Keratinocyte (primary cell): ENCODE measurements around the gene TNP1. TPM values are rescaled to one million over a fixed set of nuclear protein-coding genes. Genes with fewer than 3 reads are reported as not detected.

Experiments used
- DNase-seq: peaks from one replicate; pipeline ENCODE4 v3.0.0-alpha.2; 2011; ENCODE audit warnings: low read depth, missing footprints, low spot score
- FAIRE-seq: peaks from 2 replicates; lab custom pipeline; 2011; peaks lifted over from hg19 to GRCh38; lab: Jason Lieb, UNC
- H2AFZ ChIP-seq: 2 replicates; pipeline ENCODE4 v1.6.0; 2012; ENCODE audit warnings: low read length, control low read depth, inconsistent platforms; ENCODE audit not compliant: control insufficient read depth
- H3K27ac ChIP-seq: 2 replicates; pipeline ENCODE4 v1.5.1; 2011; ENCODE audit warnings: low read length; ENCODE audit not compliant: control insufficient read depth, insufficient read depth
- H3K27me3 ChIP-seq: 3 replicates; pipeline ENCODE4 v1.6.0; 2011; ENCODE audit warnings: low read length; ENCODE audit not compliant: control insufficient read depth, insufficient read depth; ENCODE audit errors: extremely low read depth
- H3K36me3 ChIP-seq, 2 experiments: 2 replicates in 1 of 2; 3 replicates in 1 of 2; pipeline ENCODE4 v1.5.1; 2011; ENCODE audit warnings: low read length in 2 of 2, mild to moderate bottlenecking in 1 of 2; ENCODE audit not compliant: control insufficient read depth in 2 of 2, insufficient read depth in 2 of 2; ENCODE audit errors: extremely low read depth in 1 of 2
- H3K4me1 ChIP-seq: 3 replicates; pipeline ENCODE4 v1.5.1; 2011; ENCODE audit warnings: low read length; ENCODE audit not compliant: control insufficient read depth, insufficient read depth; ENCODE audit errors: extremely low read depth
- H3K4me2 ChIP-seq: 3 replicates; pipeline ENCODE4 v1.6.0; 2011; ENCODE audit warnings: low read depth, low read length; ENCODE audit not compliant: control insufficient read depth, insufficient read depth; ENCODE audit errors: extremely low read depth
- H3K4me3 ChIP-seq, 3 experiments: fragments of 200-600 bp in 1 of 3; sonication (generic) in 1 of 3; 2 replicates in 2 of 3; 3 replicates in 1 of 3; pipeline ENCODE4 v1.5.1; 2011 to 2016; ENCODE audit warnings: low read length in 3 of 3, mild to moderate bottlenecking in 3 of 3, control low read depth in 2 of 3, inconsistent platforms in 1 of 3, low read depth in 1 of 3, mixed read lengths in 1 of 3, mixed run types in 1 of 3, moderate library complexity in 1 of 3; ENCODE audit not compliant: control insufficient read depth in 2 of 3, insufficient read depth in 2 of 3; ENCODE audit errors: extremely low read depth in 1 of 3
- H3K79me2 ChIP-seq: 2 replicates; pipeline ENCODE4 v1.6.0; 2012; ENCODE audit warnings: low read length; ENCODE audit not compliant: control insufficient read depth, insufficient read depth
- H3K9ac ChIP-seq: 3 replicates; pipeline ENCODE4 v1.6.0; 2011; ENCODE audit warnings: low read length; ENCODE audit not compliant: control insufficient read depth, insufficient read depth; ENCODE audit errors: extremely low read depth
- H3K9me1 ChIP-seq: 3 replicates; pipeline ENCODE4 v1.6.0; 2011; ENCODE audit warnings: low read length; ENCODE audit not compliant: control insufficient read depth, insufficient read depth; ENCODE audit errors: extremely low read depth
- H3K9me3 ChIP-seq: 2 replicates; pipeline ENCODE4 v1.5.1; 2012; ENCODE audit warnings: low read depth, low read length; ENCODE audit not compliant: control insufficient read depth
- H4K20me1 ChIP-seq: 3 replicates; pipeline ENCODE4 v1.6.0; 2011; ENCODE audit warnings: low read length; ENCODE audit not compliant: control insufficient read depth, insufficient read depth; ENCODE audit errors: extremely low read depth
- CTCF ChIP-seq, 3 experiments: IDR thresholded peaks in 1 of 3; conservative IDR thresholded peaks in 1 of 3; optimal IDR thresholded peaks in 1 of 3; 2 replicates in 2 of 3; 3 replicates in 1 of 3; pipeline versions ENCODE3 to v1.5.1; 2011; ENCODE audit warnings: low read length in 3 of 3, mild to moderate bottlenecking in 3 of 3, moderate library complexity in 2 of 3, control low read depth in 1 of 3, inconsistent platforms in 1 of 3; ENCODE audit not compliant: insufficient read depth in 2 of 3; ENCODE audit errors: extremely low read depth in 1 of 3
- EZH2 ChIP-seq: IDR thresholded peaks from one replicate; pipeline ENCODE4 v1.6.1; 2012; ENCODE audit warnings: inconsistent platforms, mild to moderate bottlenecking, low read length, moderate library complexity
- dilution Hi-C: fragments of 300-500 bp; cut with MboI; formaldehyde crosslinking; loops from one replicate; pipeline ENCODE4 v1.7.0; 2020; ENCODE audit warnings: low sequenced_read_pairs; ENCODE audit not compliant: extremely low pct_ligation_motif_present
- polyA plus RNA-seq, 5 experiments: library from polyadenylated mRNA; depleted of rRNA in 3 of 5; stranded (reverse) in 3 of 5; stranded (forward) in 1 of 5; unstranded in 1 of 5; fragments of >200 nt; gene quantifications; 1 replicate in 1 of 5; 2 replicates in 3 of 5; 3 replicates in 1 of 5; pipeline versions ENCODE4 v1.2.1 to v1.2.3, GENCODE V29; 2011 to 2012; ENCODE audit warnings: missing spikeins in 2 of 5, low read depth in 1 of 5, low replicate concordance in 1 of 5

The TNP1 gene
- polyA plus RNA-seq, 1 donor (not counting 4 experiments of a cell fraction or from before 2014, with no cell fraction given): not detected

DNA sequence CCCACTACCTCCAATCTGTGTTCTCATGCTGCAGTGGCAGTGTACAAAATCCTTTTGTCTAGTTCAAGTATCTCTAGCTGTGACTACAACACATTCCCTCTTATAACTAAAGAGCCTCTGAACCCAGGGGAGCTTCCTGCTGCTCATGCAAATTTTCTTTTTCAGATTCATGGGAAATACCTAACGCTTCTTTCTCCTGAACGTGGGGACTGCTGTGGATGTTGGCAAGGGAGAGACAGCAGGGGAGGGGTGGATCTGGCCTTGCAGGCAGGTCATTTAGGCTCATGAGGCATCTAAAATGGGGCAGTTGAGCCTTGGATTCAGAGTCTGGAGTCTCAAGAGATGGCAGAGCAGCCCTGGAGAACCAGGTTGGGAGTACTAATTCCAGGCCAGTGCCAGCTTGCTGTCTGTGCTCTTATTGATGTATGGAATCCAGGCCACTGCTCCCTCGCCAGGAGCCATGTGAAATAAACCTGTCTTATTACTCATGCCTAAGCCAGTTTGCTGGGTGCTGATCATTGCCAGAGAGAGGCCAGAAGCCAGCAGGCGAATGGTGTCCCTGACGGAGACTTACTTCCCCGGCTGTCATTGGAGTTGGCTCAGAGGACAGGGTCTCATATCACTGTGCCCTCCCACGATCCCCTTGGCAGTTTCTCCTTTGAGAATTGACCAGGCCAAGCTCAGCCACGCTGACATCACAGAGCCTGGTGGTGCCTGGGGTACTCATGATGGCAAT lies 29.2 kb upstream of the TNP1 start:
- no peak overlapping the region for H3K4me3 ChIP-seq
- no peak overlapping the region for H3K4me2 ChIP-seq
- dilution Hi-C loops: no loop called here
- H3K27ac ChIP-seq: no peak overlapping the region
- no peaks in the 10 kb centered on the region for H3K36me3 ChIP-seq
- H3K9me3 ChIP-seq: no peaks in the 10 kb centered on the region
- H3K4me1 ChIP-seq: no peaks in the 10 kb centered on the region
- no peaks in the 10 kb centered on the region for H3K9me1 ChIP-seq
- FAIRE-seq (peak; percentile 67), DNase-seq (no peak)
- H3K27me3 ChIP-seq: peaks cover 6% of the 10 kb centered on the region
- H2AFZ ChIP-seq: no peak overlapping the region
- no peaks in the 10 kb centered on the region for H4K20me1 ChIP-seq
- TF ChIP-seq EZH2: no peak
- TF ChIP-seq CTCF (optimal IDR thresholded peaks at IDR 0.05 in 1 of 3, IDR thresholded peaks at IDR 0.05 in 1 of 3, conservative IDR thresholded peaks at IDR 0.05 in 1 of 3; ENCODE audit: extremely low read depth in 1 of 3, insufficient read depth in 2 of 3, low read length in 3 of 3): no peak
- H3K9ac ChIP-seq: no peak overlapping the region
- H3K79me2 ChIP-seq: no peaks in the 10 kb centered on the region

DNA sequence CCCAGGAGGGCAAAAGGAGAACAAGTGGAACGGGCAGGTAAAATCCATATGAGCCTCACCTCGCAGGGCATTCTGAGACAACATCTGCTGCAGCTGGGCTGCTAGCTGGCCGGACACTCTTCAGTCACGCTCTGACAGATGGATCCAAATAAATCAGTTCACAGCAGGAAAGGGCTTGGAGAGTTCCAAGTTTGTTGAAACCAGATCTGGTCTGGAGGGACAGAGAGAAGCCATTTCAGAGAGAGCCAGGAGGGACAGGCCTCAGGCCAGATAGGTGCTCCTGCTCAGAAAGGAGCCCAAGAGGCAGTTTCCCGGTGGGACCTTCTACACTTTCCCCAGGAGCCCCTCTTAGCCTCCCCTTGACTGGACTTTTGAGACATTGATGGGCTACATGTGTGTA lies 28.2 kb upstream of the TNP1 start:
- dilution Hi-C loops: no loop called here
- FAIRE-seq: no peak
- H4K20me1 ChIP-seq: no peaks in the 10 kb centered on the region
- no peaks in the 10 kb centered on the region for H3K9me3 ChIP-seq
- H3K27ac ChIP-seq: no peak overlapping the region
- no peaks in the 10 kb centered on the region for H3K9me1 ChIP-seq
- H3K4me1 ChIP-seq: no peaks in the 10 kb centered on the region
- no peak for DNase-seq
- H3K79me2 ChIP-seq: no peaks in the 10 kb centered on the region
- H3K36me3 ChIP-seq: no peaks in the 10 kb centered on the region
- TF ChIP-seq EZH2 (no peak), CTCF (optimal IDR thresholded peaks at IDR 0.05 in 1 of 3, IDR thresholded peaks at IDR 0.05 in 1 of 3, conservative IDR thresholded peaks at IDR 0.05 in 1 of 3; ENCODE audit: extremely low read depth in 1 of 3, insufficient read depth in 2 of 3, low read length in 3 of 3) (no peak)
- H3K27me3 ChIP-seq: peaks cover 4% of the 10 kb centered on the region
- H2AFZ ChIP-seq: no peak overlapping the region
- no peak overlapping the region for H3K9ac ChIP-seq
- H3K4me2 ChIP-seq: no peak overlapping the region
- no peak overlapping the region for H3K4me3 ChIP-seq
